Stimulated activated effector memory CD8-positive, alpha-beta T cell treated with anti-CD3 and anti-CD28 coated beads, Interleukin-12 subunit alpha, Interleukin-12 subunit beta, amount 100 ng/mL, for 72 hours (primary cell): Measurements from ENCODE around the gene POU2F3.

Experiments used
- ATAC-seq: fragments of 150-1000 bp; cut with Tn5 transposase; 2 replicates; pipeline ENCODE4 v1.10.0; 2021
- DNase-seq, 2 donors: peaks; one replicate each; pipeline ENCODE4 v3.0.0; 2021 to 2022; ENCODE audit warnings: low spot score in 2 of 2
- H3K27ac Mint-ChIP-seq: one replicate; pipeline ENCODE4 v1.8.0; 2022; ENCODE audit warnings: mild to moderate bottlenecking, mixed read lengths
- H3K36me3 Mint-ChIP-seq: one replicate; pipeline ENCODE4 v1.8.0; 2022; ENCODE audit warnings: mild to moderate bottlenecking, mixed read lengths
- H3K4me1 Mint-ChIP-seq: one replicate; pipeline ENCODE4 v1.8.0; 2022; ENCODE audit warnings: mixed read lengths
- H3K4me3 Mint-ChIP-seq: one replicate; pipeline ENCODE4 v1.8.0; 2022; ENCODE audit warnings: mild to moderate bottlenecking, mixed read lengths
- H3K9me3 Mint-ChIP-seq: one replicate; pipeline ENCODE4 v1.8.0; 2022; ENCODE audit warnings: mixed read lengths

POU2F3 gene

GRCh38 chr11:120336641-120337354 lies 96.9 kb downstream of the POU2F3 start:
- Mint-ChIP-seq H3K36me3 (peaks cover 9% of the 10 kb centered on the region), H3K4me3 (peak overlapping the region; percentile 89), H3K27ac (peak overlapping the region; percentile 90), H3K9me3 (no peaks in the 10 kb centered on the region), H3K4me1 (peaks cover 36% of the 10 kb centered on the region)
- DNase-seq (peak; percentile 33 to 73), ATAC-seq (peak; percentile 61)

- peak overlapping the region; percentile 90 for H3K27ac Mint-ChIP-seq
These were observed 97.6 kb downstream of the POU2F3 start for GRCh38 chr11:120337355-120338106.

GRCh38 chr11:120338107-120338933 lies 98.4 kb downstream of the POU2F3 start:
- ATAC-seq, result no peak
- Mint-ChIP-seq H3K4me1 (peaks cover 36% of the 10 kb centered on the region), H3K36me3 (peaks cover 9% of the 10 kb centered on the region), H3K4me3 (peak overlapping the region; percentile 89), H3K27ac (peak overlapping the region; percentile 56), H3K9me3 (peaks cover 4% of the 10 kb centered on the region)
- no peak for DNase-seq

More at GRCh38 chr11:120337355-120338106, 97.6 kb downstream of the POU2F3 start:
- Mint-ChIP-seq H3K9me3 (peaks cover 4% of the 10 kb centered on the region), H3K4me3 (peak overlapping the region; percentile 89), H3K4me1 (peaks cover 36% of the 10 kb centered on the region), H3K36me3 (peaks cover 9% of the 10 kb centered on the region)
- ATAC-seq (no peak), DNase-seq (no peak)

GRCh38 chr11:120339394-120339890 lies 99.5 kb downstream of the POU2F3 start:
- H3K9me3 Mint-ChIP-seq, result peaks cover 4% of the 10 kb centered on the region
- no peak overlapping the region for H3K27ac Mint-ChIP-seq
- DNase-seq (no peak), ATAC-seq (no peak)
- peak overlapping the region; percentile 14 for H3K4me3 Mint-ChIP-seq
- H3K36me3 Mint-ChIP-seq, result peaks cover 17% of the 10 kb centered on the region
- H3K4me1 Mint-ChIP-seq, result peaks cover 40% of the 10 kb centered on the region

GRCh38 chr11:120340529-120340928 lies 100.6 kb downstream of the POU2F3 start:
- Mint-ChIP-seq H3K36me3 (peaks cover 19% of the 10 kb centered on the region), H3K4me3 (no peak overlapping the region), H3K27ac (no peak overlapping the region), H3K4me1 (peaks cover 45% of the 10 kb centered on the region), H3K9me3 (peaks cover 4% of the 10 kb centered on the region)
- no peak for ATAC-seq
- no peak for DNase-seq

GRCh38 chr11:120342226-120342625 lies 102.3 kb downstream of the POU2F3 start:
- H3K36me3 Mint-ChIP-seq, result peaks cover 13% of the 10 kb centered on the region
- H3K4me3 Mint-ChIP-seq, result no peak overlapping the region
- no peak for ATAC-seq
- H3K4me1 Mint-ChIP-seq, result peaks cover 48% of the 10 kb centered on the region
- peaks cover 4% of the 10 kb centered on the region for H3K9me3 Mint-ChIP-seq
- DNase-seq, result no peak
- H3K27ac Mint-ChIP-seq, result no peak overlapping the region

GRCh38 chr11:120342678-120343077 lies 102.7 kb downstream of the POU2F3 start:
- DNase-seq (no peak), ATAC-seq (no peak)
- H3K4me3 Mint-ChIP-seq, result no peak overlapping the region
- H3K4me1 Mint-ChIP-seq, result peaks cover 48% of the 10 kb centered on the region
- H3K36me3 Mint-ChIP-seq, result peaks cover 11% of the 10 kb centered on the region
- peaks cover 4% of the 10 kb centered on the region for H3K9me3 Mint-ChIP-seq
- no peak overlapping the region for H3K27ac Mint-ChIP-seq

- peaks cover 4% of the 10 kb centered on the region for H3K9me3 Mint-ChIP-seq
- no peak for DNase-seq
- H3K4me1 Mint-ChIP-seq, result peaks cover 42% of the 10 kb centered on the region
- H3K36me3 Mint-ChIP-seq, result peaks cover 11% of the 10 kb centered on the region
- peak; percentile 58 for ATAC-seq
- H3K27ac Mint-ChIP-seq, result no peak overlapping the region
- H3K4me3 Mint-ChIP-seq, result no peak overlapping the region
These were observed 103.5 kb downstream of the POU2F3 start for GRCh38 chr11:120343429-120343828.

- peaks cover 39% of the 10 kb centered on the region for H3K4me1 Mint-ChIP-seq
- H3K27ac Mint-ChIP-seq, result peak overlapping the region; percentile 43
- peak overlapping the region; percentile 11 for H3K4me3 Mint-ChIP-seq
- peaks cover 11% of the 10 kb centered on the region for H3K36me3 Mint-ChIP-seq
- H3K9me3 Mint-ChIP-seq, result peaks cover 4% of the 10 kb centered on the region
- DNase-seq (peak; percentile 26 to 69), ATAC-seq (peak; percentile 94)
These were observed 104.5 kb downstream of the POU2F3 start for GRCh38 chr11:120344302-120345004.

- Mint-ChIP-seq H3K4me1 (peaks cover 27% of the 10 kb centered on the region), H3K36me3 (peaks cover 11% of the 10 kb centered on the region), H3K9me3 (peaks cover 4% of the 10 kb centered on the region), H3K27ac (no peak overlapping the region), H3K4me3 (no peak overlapping the region)
- ATAC-seq, result no peak
- DNase-seq, result no peak
These were observed 106.3 kb downstream of the POU2F3 start for GRCh38 chr11:120346233-120346632.

- no peak for ATAC-seq
- Mint-ChIP-seq H3K27ac (no peak overlapping the region), H3K36me3 (no peaks in the 10 kb centered on the region), H3K4me3 (no peak overlapping the region), H3K9me3 (no peaks in the 10 kb centered on the region), H3K4me1 (peaks cover 19% of the 10 kb centered on the region)
- DNase-seq, result no peak
These were observed 110.7 kb downstream of the POU2F3 start for GRCh38 chr11:120350637-120351036.

GRCh38 chr11:120352405-120352804 lies 112.5 kb downstream of the POU2F3 start:
- no peak overlapping the region for H3K4me3 Mint-ChIP-seq
- peaks cover 10% of the 10 kb centered on the region for H3K4me1 Mint-ChIP-seq
- H3K27ac Mint-ChIP-seq, result no peak overlapping the region
- H3K9me3 Mint-ChIP-seq, result no peaks in the 10 kb centered on the region
- H3K36me3 Mint-ChIP-seq, result no peaks in the 10 kb centered on the region
- ATAC-seq (no peak), DNase-seq (no peak)

GRCh38 chr11:120354068-120354467 lies 114.1 kb downstream of the POU2F3 start:
- H3K9me3 Mint-ChIP-seq, result no peaks in the 10 kb centered on the region
- H3K27ac Mint-ChIP-seq, result no peak overlapping the region
- H3K36me3 Mint-ChIP-seq, result no peaks in the 10 kb centered on the region
- no peak overlapping the region for H3K4me3 Mint-ChIP-seq
- DNase-seq (no peak), ATAC-seq (no peak)
- H3K4me1 Mint-ChIP-seq, result peaks cover 6% of the 10 kb centered on the region

GRCh38 chr11:120354779-120355178 lies 114.8 kb downstream of the POU2F3 start:
- H3K4me1 Mint-ChIP-seq, result peaks cover 6% of the 10 kb centered on the region
- no peak overlapping the region for H3K4me3 Mint-ChIP-seq
- H3K27ac Mint-ChIP-seq, result no peak overlapping the region
- DNase-seq, result no peak
- no peak for ATAC-seq
- H3K9me3 Mint-ChIP-seq, result no peaks in the 10 kb centered on the region
- no peaks in the 10 kb centered on the region for H3K36me3 Mint-ChIP-seq
